Astrocyte of the cerebellum (primary cell): ENCODE measurements around the gene RASSF6.
"Not testable (repeated sequence)": the region's sequence is repeated elsewhere in the genome, so short reads cannot be mapped to it uniquely, and the experiment has no call there.

ENCODE experiments used
- DNase-seq: peaks from one replicate; pipeline ENCODE4 v3.0.0-alpha.2; 2011; ENCODE audit warnings: low read depth
- H3K4me3 ChIP-seq: 2 replicates; pipeline ENCODE4 v1.5.1; 2011; ENCODE audit warnings: mild to moderate bottlenecking, low read depth, low read length, moderate library complexity
- in situ Hi-C: cut with HindIII; loops from 2 replicates; pipeline ENCODE4 v1.10.0; 2017; ENCODE audit warnings: low sequenced_read_pairs
- TF ChIP-seq, protein P1 (sequence below): IDR thresholded peaks from 2 replicates; pipeline ENCODE4 v1.5.1; 2012; ENCODE audit warnings: low read length, low read depth, moderate library complexity, mild to moderate bottlenecking; ENCODE audit errors: missing control alignments

Gene RASSF6

GRCh38 chr4:73573794-73574528 lies 46.3 kb downstream of the RASSF6 start:
- DNase-seq, result peak; percentile 87
- TF ChIP-seq, protein P1, sequence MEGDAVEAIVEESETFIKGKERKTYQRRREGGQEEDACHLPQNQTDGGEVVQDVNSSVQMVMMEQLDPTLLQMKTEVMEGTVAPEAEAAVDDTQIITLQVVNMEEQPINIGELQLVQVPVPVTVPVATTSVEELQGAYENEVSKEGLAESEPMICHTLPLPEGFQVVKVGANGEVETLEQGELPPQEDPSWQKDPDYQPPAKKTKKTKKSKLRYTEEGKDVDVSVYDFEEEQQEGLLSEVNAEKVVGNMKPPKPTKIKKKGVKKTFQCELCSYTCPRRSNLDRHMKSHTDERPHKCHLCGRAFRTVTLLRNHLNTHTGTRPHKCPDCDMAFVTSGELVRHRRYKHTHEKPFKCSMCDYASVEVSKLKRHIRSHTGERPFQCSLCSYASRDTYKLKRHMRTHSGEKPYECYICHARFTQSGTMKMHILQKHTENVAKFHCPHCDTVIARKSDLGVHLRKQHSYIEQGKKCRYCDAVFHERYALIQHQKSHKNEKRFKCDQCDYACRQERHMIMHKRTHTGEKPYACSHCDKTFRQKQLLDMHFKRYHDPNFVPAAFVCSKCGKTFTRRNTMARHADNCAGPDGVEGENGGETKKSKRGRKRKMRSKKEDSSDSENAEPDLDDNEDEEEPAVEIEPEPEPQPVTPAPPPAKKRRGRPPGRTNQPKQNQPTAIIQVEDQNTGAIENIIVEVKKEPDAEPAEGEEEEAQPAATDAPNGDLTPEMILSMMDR, result peak; percentile 97
- no peak overlapping the region for H3K4me3 ChIP-seq
- in situ Hi-C loops, result no loop called here

DNA sequence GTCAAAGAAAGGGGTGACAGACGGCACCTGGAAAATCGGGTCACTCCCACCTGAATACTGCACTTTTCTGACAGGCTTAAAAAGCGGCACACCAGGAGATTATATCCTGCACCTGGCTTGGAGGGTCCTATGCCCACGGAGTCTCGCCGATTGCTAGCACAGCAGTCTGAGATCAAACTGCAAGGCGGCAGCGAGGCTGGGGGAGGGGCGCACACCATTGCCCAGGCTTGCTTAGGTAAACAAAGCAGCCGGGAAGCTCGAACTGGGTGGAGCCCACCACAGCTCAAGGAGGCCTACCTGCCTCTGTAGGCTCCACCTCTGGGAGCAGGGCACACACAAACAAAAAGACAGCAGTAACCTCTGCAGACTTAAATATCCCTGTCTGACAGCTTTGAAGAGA lies 69.4 kb downstream of the RASSF6 start:
- in situ Hi-C loops, DNase-seq, H3K4me3 ChIP-seq: not testable (repeated sequence)

DNA sequence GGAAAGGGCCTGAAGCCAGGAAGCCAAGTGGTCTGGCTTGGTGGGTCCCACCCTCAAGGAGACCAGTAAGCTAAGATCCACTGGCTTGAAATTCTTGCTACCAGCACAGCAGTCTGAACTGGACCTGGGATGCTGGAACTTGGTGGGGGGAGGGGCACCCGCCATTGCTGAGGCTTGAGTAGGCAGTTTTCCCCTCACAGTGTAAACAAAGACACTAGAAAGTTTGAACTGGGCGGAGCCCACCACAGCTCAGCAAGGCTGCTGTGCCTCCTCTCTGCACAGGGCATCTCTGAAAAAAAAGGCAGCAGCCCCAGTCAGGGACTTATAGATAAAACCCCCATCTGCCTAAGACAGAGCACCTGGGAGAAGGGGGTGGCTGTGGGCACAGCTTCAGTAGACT lies 75.6 kb downstream of the RASSF6 start:
- no peak overlapping the region for H3K4me3 ChIP-seq
- in situ Hi-C loops, result loop anchor here (5.0 kb wide), 1 partner anchor 52 kb away; no protein-coding TSS in a partner anchor
- no peak for DNase-seq
- TF ChIP-seq, protein P1, result no peak

DNA sequence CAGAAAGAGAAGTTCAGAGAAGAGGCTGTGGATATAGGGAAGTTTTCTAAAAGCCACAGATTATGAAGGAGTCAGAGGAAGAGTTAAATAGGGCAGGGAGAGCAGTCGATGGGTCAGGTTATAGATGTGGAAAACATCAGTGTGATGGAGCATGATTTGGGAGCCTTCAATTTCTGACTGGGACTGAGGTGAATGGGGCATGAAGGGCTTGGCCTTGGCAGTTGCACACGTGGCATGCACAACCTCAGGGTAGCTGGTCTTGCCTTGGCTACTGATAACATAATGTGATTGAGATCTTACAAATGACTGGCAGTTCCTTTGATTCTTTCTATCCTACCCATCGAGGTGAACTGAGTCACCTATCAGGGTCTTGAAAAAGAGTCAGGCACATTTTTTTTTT lies 79.0 kb downstream of the RASSF6 start:
- TF ChIP-seq, protein P1, result no peak
- DNase-seq, result no peak
- in situ Hi-C loops, result loop anchor here (5.0 kb wide), 1 partner anchor 49 kb away; no protein-coding TSS in a partner anchor
- no peak overlapping the region for H3K4me3 ChIP-seq

- H3K4me3 ChIP-seq, result no peak overlapping the region
- no peak for DNase-seq
- in situ Hi-C loops, result loop anchor here (5.0 kb wide), 1 partner anchor 49 kb away; no protein-coding TSS in a partner anchor
- TF ChIP-seq, protein P1, result no peak
These were observed 79.4 kb downstream of the RASSF6 start for GRCh38 chr4:73540826-73541225.

DNA sequence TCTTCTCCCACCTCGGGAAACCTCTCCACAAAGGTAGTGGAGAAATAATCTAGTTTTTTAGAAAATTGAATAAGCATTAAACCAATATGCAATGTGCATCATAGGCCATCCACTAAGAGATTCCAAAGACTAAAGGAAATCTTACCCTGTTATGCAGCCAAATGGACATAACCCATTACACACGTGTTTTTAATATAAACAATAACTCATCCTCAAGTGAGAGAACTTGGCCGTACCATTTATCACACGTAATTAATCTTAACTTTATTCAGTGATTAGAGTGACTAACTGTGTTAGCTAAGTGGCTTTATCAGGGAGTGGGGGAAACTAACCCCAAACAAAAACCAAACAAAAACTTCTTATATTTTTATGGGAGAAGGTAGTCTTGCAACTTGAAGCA lies 80.8 kb downstream of the RASSF6 start:
- TF ChIP-seq, protein P1, result no peak
- DNase-seq, result no peak
- no peak overlapping the region for H3K4me3 ChIP-seq
- in situ Hi-C loops, result no loop called here

DNA sequence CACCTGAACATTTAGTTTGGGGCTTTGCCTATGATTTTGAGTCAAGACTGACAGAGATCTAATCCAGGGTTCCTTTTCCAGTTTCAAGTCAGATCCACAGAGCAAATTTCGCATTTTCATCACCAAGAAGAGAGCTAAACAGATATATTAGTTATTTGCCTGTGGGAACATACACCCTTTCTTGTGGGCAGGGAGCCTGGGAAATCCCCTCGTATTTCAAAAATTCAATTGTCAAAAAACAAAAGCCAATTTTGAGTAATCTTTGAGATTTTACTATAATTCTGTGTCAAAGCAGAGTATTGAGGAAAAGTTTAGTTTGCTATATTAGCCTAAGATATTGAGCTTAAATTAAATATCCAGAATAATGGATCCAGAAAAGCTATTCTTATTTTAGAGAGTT lies 82.1 kb downstream of the RASSF6 start:
- DNase-seq, result no peak
- in situ Hi-C loops, result no loop called here
- H3K4me3 ChIP-seq, result no peak overlapping the region
- TF ChIP-seq, protein P1, result no peak
